Measurements from ENCODE around the gene AMOTL2.

GRCh38 chr3:134375582-134376384 is 1.5 kb upstream of the AMOTL2 start:
- TF ChIP-seq POLR2AphosphoS5 (IDR thresholded peaks at IDR 0.05) (no peak), CTCF (IDR thresholded peaks at IDR 0.05) (no peak), POLR2A (IDR thresholded peaks at IDR 0.05) (no peak)
